Natural killer cell (primary cell): Measurements from ENCODE around the gene SAMD14. TPM values are rescaled to one million over a fixed set of nuclear protein-coding genes. Genes with fewer than 3 reads are reported as not detected.

ENCODE experiments used
- ATAC-seq, 3 donors: fragments of 150-1000 bp in 2 of 3; fragments of 200-7000 bp in 1 of 3; cut with Tn5 transposase; 1 replicate in 1 of 3; 2 replicates in 2 of 3; pipeline ENCODE4 v1.10.0; 2021; ENCODE audit warnings: mild to moderate bottlenecking in 2 of 3, moderate library complexity in 2 of 3
- DNase-seq, 2 donors: peaks; one replicate each; pipeline versions ENCODE4 v3.0.0 to v3.0.0-alpha.2; 2013 to 2021; ENCODE audit warnings: mixed read lengths in 1 of 2
- H3K27ac ChIP-seq: one replicate; pipeline ENCODE4 v1.5.1; 2013; ENCODE audit warnings: mild to moderate bottlenecking, low read length
- H3K27me3 ChIP-seq: one replicate; pipeline ENCODE4 v1.6.1; 2013; ENCODE audit warnings: low read length; ENCODE audit not compliant: control insufficient read depth, insufficient read depth
- H3K36me3 ChIP-seq: one replicate; pipeline ENCODE4 v1.6.1; 2013; ENCODE audit warnings: low read length; ENCODE audit not compliant: control insufficient read depth, insufficient read depth
- H3K4me1 ChIP-seq: one replicate; pipeline ENCODE4 v1.6.1; 2013; ENCODE audit warnings: low read length; ENCODE audit not compliant: control insufficient read depth, insufficient read depth
- H3K4me3 ChIP-seq: one replicate; pipeline ENCODE4 v1.5.1; 2013; ENCODE audit warnings: low read length
- H3K9me3 ChIP-seq: one replicate; pipeline ENCODE4 v1.6.1; 2013; ENCODE audit warnings: low read length; ENCODE audit not compliant: control insufficient read depth, insufficient read depth
- H3K27ac Mint-ChIP-seq, 2 donors: one replicate each; pipeline ENCODE4 v1.8.0; 2022; ENCODE audit warnings: mild to moderate bottlenecking in 2 of 2, mixed read lengths in 2 of 2, moderate library complexity in 1 of 2
- H3K27me3 Mint-ChIP-seq, 2 donors: one replicate each; pipeline ENCODE4 v1.8.0; 2022; ENCODE audit warnings: low read depth in 2 of 2, mixed read lengths in 2 of 2
- H3K36me3 Mint-ChIP-seq: one replicate; pipeline ENCODE4 v1.8.0; 2022; ENCODE audit warnings: mixed read lengths
- H3K4me1 Mint-ChIP-seq, 2 donors: one replicate each; pipeline ENCODE4 v1.8.0; 2022; ENCODE audit warnings: mixed read lengths in 2 of 2
- H3K4me3 Mint-ChIP-seq: one replicate; pipeline ENCODE4 v1.8.0; 2022; ENCODE audit warnings: mild to moderate bottlenecking, moderate library complexity, mixed read lengths
- H3K9me3 Mint-ChIP-seq, 2 donors: one replicate each; pipeline ENCODE4 v1.8.0; 2022; ENCODE audit warnings: mixed read lengths in 2 of 2
- CTCF ChIP-seq: fragments of 200-600 bp; IDR thresholded peaks from one replicate; pipeline ENCODE4 v1.8.0; 2022; ENCODE audit warnings: antibody characterized with exemption
- WGBS: methylation state at CpG from one replicate; pipeline ENCODE4 v1.1.7; 2013; ENCODE audit warnings: missing lambda C conversion rate; ENCODE audit not compliant: insufficient coverage; 5-methylcytosine and 5-hydroxymethylcytosine counted together
- intact Hi-C: fragments of 100-400 bp; cut with micrococcal nuclease; formaldehyde crosslinking; loops from one replicate; pipeline ENCODE4 v1.14.2; 2022
- total RNA-seq, 4 donors: library from RNA; stranded (reverse); fragments of 120-200 nt in 1 of 4; gene quantifications; one replicate each; pipeline versions ENCODE4 v1.2.3 to v1.2.4, GENCODE V29; 2013 to 2022

The SAMD14 gene
- total RNA-seq, 3 donors from 2014 or later (not counting 1 experiment from before 2014, with no cell fraction given), result 1.1 to 2.1 (median 1.5) TPM

GRCh38 chr17:50135316-50136095, 5.5 kb upstream of the SAMD14 start:
- WGBS, result 98% methylated on average over 16 of the region's 16 CpGs
- peaks cover 62% of the 10 kb centered on the region for H3K36me3 ChIP-seq
- no peak overlapping the region for H3K4me3 Mint-ChIP-seq
- intact Hi-C loops, result no loop called here
- H3K9me3 Mint-ChIP-seq, result no peaks in the 10 kb centered on the region
- H3K27me3 ChIP-seq, result peaks cover 4% of the 10 kb centered on the region
- no peaks in the 10 kb centered on the region for H3K9me3 ChIP-seq
- no peak overlapping the region for H3K4me3 ChIP-seq
- ATAC-seq (no peak), DNase-seq (no peak)
- H3K36me3 Mint-ChIP-seq, result no peaks in the 10 kb centered on the region
- no peak overlapping the region for H3K27ac Mint-ChIP-seq
- H3K27ac ChIP-seq, result no peak overlapping the region
- peaks cover 20% of the 10 kb centered on the region for H3K4me1 ChIP-seq
- H3K4me1 Mint-ChIP-seq, result peaks cover 17 to 55% of the 10 kb centered on the region in 2 donors
- H3K27me3 Mint-ChIP-seq, result peaks cover 0 to 6% of the 10 kb centered on the region in 2 donors
- TF ChIP-seq CTCF, result no peak

- H3K27ac Mint-ChIP-seq, result peak overlapping the region in 1 of 2 donors; percentile 37
- no peak overlapping the region for H3K4me3 Mint-ChIP-seq
- H3K36me3 Mint-ChIP-seq, result no peaks in the 10 kb centered on the region
- peaks cover 18% of the 10 kb centered on the region for H3K4me1 ChIP-seq
- H3K36me3 ChIP-seq, result peaks cover 52% of the 10 kb centered on the region
- H3K4me3 ChIP-seq, result no peak overlapping the region
- WGBS, result 90% methylated on average over 16 of the region's 16 CpGs
- peaks cover 0 to 6% of the 10 kb centered on the region in 2 donors for H3K27me3 Mint-ChIP-seq
- intact Hi-C loops, result loop anchor here (5.0 kb wide), 1 partner anchor 33 kb away; the partner anchor contains the start of gene SGCA
- H3K9me3 ChIP-seq, result no peaks in the 10 kb centered on the region
- ATAC-seq (no peak), DNase-seq (no peak)
- TF ChIP-seq CTCF, result no peak
- H3K27me3 ChIP-seq, result peaks cover 5% of the 10 kb centered on the region
- no peak overlapping the region for H3K27ac ChIP-seq
- peaks cover 6 to 50% of the 10 kb centered on the region in 2 donors for H3K4me1 Mint-ChIP-seq
- H3K9me3 Mint-ChIP-seq, result no peaks in the 10 kb centered on the region
These were observed 4.5 kb upstream of the SAMD14 start for GRCh38 chr17:50134206-50135110.

- ATAC-seq, result no peak
- Mint-ChIP-seq H3K27ac (peak overlapping the region in 1 of 2 donors; percentile 37), H3K27me3 (peaks cover 2 to 8% of the 10 kb centered on the region in 2 donors), H3K4me1 (peaks cover 9 to 51% of the 10 kb centered on the region in 2 donors), H3K36me3 (no peaks in the 10 kb centered on the region), H3K9me3 (no peaks in the 10 kb centered on the region), H3K4me3 (no peak overlapping the region)
- intact Hi-C loops, result loop anchor here (5.0 kb wide), 1 partner anchor 34 kb away; the partner anchor contains the start of gene SGCA
- Histone ChIP-seq H3K27ac (no peak overlapping the region), H3K4me1 (peaks cover 22% of the 10 kb centered on the region), H3K4me3 (no peak overlapping the region), H3K27me3 (peaks cover 8% of the 10 kb centered on the region), H3K9me3 (no peaks in the 10 kb centered on the region), H3K36me3 (peaks cover 45% of the 10 kb centered on the region)
- no peak for TF ChIP-seq CTCF
- no peak for DNase-seq
- WGBS, result 85% methylated on average over 14 of the region's 16 CpGs
These were observed 3.8 kb upstream of the SAMD14 start for GRCh38 chr17:50133769-50134099.
